Activated CD4-positive, alpha-beta T cell treated with anti-CD3 and anti-CD28 coated beads for 4 hours (primary cell): ENCODE measurements around the gene LBH.

Experiments
- DNase-seq, 2 donors: peaks; one replicate each; pipeline ENCODE4 v3.0.0-alpha.2; 2020

LBH gene

DNA sequence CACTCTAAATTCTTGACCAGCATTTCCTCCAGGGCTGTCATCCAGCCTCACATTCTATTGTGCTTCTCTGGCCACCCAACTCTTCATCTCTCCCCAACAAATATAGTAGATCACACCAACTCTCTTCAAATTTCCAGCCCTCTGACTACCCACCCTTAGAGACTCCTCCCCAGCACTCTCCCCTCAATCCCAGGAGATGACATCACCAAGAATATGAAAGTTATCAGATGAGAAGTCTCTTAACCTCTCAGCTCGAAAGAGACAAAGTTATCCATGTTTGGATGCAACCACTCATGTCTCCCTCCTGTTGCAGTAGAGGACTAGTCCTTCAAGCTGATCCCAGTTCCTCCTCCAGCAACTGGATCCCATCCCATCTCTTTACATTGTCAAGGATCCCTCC is 47.1 kb downstream of the LBH start:
- no peak for DNase-seq

DNA sequence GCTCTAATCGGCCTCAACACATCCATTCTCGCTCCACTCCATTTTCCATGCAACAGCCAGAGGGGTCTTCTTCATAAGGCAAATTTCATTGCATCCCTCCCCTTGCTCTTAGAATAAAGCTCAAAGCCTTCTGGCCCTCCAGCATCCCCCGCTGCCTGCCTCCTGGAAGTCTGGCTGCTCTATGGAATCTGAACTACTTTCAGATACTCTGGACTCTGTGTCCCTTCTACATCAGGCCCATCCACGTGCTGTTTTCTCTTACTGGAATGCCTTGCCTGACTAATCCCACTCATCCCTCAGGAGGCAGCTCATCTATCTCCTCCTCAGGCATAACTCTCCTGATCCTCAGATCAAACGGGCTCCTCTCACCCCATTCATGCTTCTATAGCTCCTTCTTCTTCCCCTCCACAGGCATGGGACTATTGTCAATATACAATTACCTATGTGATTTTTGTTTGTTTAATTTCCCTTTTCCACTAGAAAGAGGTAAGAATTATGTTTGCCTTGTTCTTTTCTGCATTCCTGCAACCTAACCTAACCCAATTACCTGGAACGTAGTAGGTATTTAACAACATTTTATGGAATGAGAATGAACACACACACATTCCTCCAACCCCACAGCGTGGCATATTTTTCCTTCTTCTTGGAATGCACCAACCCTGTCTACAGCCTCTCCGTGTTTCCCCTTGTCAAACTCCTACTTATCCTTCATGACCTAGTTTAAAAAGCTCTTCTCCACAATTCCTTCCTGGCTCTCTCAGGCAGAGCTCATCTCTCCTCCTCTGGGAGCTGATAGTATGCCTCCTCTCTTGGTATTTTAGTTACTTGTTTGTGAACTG is 49.5 kb downstream of the LBH start:
- DNase-seq, result no peak

DNA sequence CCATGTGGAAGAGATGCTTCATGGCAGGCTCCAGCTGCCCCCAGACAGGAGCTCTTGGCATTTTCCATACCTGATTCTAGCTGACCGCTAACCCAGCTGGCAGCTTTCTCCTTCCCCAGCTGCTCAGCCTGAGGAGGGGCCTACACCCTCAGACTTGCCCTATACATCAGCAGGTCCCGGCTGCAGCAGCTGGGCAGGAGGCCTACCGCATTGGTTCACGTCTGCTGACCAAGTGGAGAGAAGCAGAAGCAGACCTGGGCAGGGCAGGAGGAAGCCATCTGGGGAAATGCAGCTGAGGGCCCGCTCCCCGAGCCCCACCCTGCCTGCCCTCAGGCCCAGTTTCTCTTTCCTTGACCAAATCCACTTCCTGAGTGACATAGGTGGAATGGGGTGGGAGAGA is 50.7 kb downstream of the LBH start:
- no peak for DNase-seq

DNA sequence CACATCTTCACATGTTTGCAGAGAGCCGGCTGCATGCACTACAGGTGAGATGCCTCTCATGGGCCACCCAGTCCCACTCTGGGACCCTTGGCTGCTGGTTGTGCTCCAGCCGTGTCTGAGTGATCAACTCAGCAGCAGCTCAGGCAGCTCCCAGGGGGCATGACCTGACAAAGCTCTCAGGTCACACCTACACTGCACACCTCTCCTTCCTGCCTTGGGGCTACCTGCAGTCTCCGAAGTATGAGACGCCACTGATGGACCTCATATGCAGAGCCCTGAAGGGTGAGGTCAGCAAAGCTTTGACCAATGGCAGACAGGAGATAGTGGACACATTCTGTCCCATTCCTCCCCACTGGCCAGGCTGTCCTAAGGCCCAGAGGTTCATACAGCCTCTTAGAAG is 51.4 kb downstream of the LBH start:
- no peak for DNase-seq

DNA sequence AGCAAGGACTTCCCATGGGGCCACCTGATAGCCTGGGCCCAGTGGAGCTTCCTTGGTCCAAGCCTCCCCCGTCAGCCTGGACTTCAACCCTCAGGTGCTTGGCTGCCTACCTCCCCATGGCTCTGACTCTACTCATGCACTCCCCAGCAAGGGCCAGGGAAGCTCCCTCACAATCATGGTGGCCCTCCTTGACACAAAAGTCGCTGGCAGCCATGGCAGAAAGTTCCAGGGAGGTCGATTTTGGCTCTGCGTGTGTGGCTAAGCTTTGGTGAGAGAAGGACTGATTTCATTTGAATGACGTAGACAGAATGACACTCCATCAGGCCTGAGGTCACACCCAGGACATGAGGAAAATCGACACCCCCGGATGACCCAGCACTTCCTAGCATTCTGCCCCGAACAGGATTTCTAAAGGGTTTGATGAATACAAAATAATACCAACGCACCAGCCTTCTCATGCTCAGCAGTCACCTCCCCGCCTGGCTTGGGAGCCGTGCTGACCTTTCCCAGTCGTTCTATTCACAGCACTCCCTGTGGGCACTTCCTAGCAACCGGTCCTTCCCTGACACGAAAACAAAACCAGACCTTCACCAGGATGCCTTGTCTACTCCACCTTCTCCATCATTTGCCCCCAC is 52.7 kb downstream of the LBH start:
- no peak for DNase-seq

DNA sequence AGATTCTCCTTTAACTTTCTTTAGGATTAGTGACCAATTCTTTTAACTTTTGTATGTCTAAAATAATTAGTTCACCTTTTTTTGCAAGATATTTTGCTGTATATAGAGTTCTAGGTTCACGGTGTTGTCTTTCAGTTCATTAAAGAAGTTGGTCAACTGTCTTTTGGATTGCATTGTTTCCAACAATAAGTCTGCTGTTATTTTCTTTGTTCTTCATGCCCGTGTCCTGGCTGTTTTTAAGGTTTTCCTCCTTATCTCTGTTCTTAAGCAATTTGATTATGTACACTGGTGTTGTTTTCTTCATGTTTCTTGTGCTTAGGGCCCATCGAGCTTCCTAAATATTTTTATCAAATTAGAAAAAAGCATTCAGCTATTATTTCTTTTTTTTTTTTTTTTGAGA is 54.4 kb downstream of the LBH start:
- DNase-seq, result no peak

DNA sequence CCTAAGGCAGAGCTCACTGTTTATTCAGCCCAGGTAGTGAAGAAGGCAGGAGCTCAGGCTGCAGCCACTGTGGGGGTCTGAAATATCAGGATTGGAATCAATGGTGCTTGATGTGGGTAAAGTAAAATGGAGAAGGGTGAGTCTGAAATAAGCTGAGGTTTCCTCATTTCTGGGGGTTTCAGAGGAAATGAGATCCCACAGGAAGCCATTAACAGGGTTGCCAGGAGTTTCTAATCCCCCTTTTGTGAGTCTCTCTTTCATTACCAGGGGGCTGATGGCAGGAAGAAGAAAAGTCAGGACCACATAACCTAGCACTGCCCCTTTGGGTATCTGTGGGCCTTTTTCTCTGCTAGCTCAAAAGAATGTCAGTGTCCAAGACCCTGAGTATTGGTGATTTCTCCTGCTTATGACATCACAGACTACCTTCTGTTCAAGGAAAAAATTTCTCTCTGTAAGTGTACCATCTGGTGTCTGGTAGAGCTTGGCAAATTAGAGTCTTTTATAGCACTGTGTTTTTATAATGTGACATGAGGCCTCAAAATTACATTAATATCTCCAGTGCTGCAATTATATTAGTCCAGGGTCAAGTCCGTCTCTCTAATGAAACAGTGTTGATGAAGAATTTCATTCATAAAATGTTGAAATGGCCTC is 56.0 kb downstream of the LBH start:
- DNase-seq, result no peak

DNA sequence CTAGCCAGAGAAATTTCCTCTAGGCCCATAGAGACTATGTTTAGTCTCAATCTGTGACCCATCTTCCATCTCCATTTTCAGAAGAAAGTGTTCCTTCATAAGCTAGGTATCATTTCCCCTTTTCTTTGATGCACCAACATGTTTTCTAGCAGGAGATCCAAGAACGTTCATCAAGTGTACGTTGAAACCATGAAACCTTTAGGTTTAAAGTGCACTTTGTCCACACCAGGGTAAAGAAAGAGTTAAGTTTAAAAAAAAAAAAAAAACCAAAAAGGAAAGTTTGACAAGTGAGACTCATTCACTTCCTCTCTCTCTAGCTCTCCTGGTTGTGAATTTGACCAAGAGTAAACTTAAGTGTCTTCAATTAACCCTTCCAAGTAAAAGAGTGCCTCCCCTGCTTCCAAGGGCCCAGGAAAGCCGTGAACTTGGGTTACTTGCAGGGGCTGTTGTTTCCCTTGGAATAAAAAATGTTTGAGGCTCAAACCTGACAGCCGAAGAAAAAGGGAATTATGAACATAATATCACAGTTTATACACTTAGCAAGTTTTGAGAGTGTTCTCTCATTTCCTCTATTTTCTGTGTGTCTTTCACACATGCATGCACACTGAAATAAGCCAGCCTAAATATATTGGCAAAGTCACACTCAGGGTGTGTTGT is 56.7 kb downstream of the LBH start:
- no peak for DNase-seq

DNA sequence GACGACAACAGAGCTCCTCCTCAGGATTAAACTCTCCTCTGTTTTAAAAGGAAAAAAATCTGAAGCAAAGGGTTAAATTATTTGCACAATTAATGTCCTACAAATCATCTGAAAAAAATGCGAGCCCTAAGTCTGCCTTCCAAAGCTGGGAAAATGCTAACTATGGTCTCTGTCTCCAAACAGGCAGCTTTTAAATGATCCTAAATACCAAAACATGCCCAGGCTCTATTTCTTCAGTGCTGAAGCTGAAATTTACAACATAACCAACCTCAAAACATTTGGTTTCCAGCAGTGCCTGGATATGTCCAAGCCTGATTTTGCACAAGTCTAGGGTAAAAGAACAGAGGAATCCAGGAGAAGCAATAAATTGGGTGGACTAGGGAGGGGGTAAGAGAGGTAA is 57.2 kb downstream of the LBH start:
- DNase-seq, result no peak

DNA sequence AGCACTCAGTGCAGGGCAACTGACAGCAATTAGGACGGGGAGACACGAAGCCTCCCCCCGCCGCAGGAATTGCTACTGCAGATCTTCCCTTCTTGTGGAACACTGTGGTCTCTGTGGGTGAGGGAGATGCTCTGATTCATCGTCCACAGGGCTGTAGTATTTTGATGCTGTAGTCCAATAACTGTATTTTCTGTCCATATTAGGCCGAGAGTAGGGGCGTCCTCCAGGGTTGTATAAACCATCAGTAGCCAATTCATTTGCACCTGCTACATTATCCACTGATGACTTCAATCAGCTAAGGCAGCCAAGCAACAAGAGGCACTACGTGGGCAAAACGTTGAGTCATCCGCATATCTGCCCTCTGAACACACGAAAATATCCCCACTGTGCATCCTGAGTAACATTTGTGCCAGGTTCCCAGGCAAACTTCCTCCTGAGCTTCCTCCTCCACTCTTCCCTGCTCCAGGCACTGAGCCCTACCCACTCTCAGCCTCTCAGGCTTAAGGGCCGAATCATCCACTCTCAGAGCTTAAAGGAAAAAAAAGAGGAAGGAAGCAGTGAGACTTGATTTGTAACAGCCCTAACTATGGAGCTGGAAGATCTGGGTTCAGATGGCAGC is 62.1 kb downstream of the LBH start:
- no peak for DNase-seq

DNA sequence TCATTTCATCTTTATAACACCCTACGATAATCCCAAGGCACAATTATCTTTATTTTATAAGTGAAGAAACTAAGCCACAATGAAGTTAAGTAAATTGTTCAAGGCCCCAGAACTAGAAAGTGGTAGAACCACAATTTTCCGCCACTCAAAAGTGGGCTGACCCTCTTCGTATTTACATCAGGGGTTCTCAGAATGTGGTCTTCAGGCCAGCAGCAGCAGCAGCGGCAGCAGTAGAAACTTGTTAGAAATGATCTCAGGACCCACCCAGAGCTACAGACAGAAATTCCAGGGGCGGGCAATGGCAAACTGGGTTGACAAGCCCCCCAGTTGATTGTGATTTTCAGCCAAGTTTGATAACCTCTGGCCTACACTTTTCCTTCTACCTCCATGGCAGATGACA is 62.8 kb downstream of the LBH start:
- no peak for DNase-seq

DNA sequence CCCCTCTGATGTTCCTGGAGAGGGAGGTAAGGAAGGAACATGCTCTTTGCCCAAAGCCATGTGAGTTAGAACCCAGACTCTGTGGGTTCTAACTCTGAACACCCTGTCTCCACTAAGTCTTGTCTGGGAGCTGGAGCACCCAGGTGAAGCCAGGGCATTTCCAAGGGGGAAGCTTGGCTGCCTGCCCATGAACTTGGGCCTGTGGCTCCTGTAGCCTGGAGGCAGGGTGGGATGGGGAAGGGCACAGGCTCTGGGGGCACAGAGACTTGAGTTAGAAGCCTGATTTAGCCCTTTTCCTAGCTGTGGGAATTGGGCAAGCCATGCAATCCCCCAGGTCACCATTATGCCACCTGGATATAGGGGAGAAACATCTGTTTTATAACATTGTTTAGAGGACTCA is 65.2 kb downstream of the LBH start:
- no peak for DNase-seq

DNA sequence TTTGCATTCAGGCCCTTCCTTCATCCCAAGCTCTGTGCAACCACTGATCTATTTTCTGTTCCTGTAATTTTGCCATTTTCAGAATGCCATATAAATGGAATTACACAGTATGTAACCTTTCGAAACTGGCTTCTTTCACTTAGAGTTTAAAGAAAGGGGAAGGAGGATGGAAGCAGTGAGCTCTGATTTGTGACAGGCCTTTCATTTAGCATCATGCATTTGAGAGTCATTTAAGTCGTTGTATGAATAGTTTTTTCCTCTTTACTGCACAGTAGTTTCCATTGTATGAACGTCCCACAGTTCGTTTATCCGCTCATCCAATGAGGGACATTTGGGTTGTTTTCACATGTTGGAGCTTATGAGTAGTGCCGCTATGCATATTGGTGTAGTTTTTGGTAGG is 67.0 kb downstream of the LBH start:
- no peak for DNase-seq

DNA sequence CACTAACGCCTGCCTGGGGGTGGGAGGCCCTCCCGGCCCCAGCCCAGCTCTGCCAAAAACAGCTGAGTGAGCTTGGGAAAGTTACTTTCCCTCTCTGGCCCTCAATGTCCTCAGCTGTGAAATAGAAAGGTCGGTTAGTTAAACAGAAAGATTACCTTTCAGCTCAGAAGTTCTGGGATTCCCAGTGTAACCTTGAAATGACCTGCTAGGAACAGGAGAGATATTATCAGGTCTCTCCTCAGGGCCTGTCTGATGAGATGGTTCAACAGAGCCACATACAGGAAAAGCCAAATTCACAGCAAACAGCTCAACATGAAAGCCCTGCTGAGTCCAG is 68.8 kb downstream of the LBH start:
- no peak for DNase-seq

DNA sequence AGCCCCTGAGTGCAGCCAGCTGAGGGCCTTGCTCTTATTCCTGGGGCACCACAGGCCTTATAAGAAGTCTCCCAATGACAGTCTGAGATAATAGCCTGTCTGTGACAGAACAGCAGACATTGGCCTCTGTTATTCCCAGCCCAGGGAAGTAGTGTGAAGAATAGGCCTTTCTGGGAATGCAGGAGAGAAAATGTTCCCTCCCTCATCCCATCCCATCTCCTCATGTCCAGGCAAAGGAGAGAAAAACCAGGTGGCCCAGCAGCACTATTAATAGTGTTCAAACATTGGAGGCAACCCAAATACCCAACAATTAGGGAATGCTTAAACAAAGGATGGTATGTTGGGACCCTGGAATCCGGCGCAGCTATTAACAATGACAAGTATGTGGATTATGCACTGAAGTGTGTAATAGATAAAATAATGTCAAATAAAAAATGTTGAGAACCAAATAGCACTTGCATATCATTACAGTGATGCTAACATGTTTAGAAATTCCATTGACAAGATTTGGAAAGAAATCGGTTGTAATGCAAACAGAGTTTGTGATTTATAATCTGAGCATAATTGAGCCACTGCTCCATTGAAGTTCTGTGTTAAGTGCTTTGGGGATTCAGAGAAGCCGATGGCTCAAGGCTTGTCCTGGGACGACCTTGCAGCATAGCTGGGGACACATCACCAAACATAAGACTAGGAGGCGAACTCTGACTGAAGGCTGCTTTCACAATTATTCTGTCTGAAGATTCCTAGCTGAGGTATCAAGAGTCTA is 69.3 kb downstream of the LBH start:
- DNase-seq, result no peak

DNA sequence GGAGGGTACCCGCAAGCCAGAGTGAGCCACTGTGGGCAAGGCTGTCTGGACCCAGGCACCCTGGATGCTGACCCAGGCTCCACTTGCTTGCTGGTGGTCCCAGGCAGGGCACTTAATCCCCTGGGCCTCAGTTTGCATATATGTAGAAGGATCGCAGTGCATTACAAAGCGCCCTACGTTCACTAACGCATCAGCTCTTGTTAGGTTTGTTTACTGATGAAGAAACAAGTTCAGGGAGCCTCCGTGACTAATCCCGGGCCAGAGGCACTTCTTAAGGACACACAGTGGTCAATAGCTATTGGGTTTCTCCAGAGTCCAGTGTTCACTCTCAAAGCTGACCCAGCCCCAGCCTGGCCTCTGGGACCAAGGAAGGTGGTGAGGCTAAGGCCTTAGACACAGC is 70.2 kb downstream of the LBH start:
- DNase-seq, result no peak

DNA sequence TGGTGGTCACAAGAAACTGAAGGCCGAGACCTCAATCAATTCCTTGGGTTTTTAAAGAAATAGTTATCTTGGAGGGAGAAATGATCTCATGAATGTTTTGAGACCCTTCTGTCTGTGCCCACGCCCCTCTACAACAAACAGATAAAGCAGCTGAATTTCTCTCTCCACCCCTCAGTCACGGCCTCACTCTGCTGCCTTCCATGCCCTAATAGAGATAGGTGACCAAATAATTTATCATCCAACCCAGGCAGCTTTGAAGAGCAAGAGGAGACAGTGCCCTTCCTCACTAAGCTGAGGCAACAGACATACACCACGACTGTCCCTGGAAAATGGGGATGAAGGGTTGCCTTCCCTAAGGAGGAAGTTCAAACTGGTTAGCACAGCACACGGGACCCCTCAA is 71.2 kb downstream of the LBH start:
- DNase-seq, result no peak

DNA sequence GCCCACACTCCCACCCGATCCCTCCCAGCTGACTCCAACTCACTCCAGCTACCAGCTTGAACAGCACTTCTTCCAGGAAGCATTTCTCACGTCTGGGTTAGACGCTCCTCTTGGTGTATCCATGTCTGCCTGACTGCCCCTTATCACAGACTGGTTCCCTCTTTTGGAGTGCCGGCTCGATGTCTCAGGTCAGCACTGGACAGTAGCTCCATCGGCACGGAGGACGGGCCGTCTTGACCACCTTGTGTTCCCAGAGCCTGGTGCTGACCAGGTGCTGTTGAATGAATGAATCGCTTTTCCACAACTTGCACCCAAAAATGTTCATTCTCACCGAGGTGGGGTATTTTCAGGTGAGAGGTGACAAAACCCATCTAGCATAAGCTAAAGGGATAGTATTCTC is 71.8 kb downstream of the LBH start:
- DNase-seq, result no peak

DNA sequence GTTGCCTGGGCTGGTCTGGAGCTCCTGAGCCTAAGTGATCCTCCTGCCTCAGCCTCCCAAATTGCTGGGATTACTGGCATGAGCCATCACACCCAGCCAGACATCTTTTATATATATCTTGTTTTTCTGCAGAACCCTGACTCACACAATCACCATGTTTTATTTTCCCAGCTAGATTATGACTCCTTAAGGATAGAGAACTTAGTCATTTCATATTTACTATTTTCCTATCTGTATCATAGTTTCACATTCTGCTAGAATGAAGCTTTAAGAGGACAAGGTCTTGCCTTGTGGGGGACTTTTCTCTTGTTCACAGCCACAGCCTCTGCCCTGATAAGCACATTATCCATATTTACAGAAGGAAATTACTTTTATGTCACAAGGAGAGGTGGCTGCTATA is 73.9 kb downstream of the LBH start:
- no peak for DNase-seq

DNA sequence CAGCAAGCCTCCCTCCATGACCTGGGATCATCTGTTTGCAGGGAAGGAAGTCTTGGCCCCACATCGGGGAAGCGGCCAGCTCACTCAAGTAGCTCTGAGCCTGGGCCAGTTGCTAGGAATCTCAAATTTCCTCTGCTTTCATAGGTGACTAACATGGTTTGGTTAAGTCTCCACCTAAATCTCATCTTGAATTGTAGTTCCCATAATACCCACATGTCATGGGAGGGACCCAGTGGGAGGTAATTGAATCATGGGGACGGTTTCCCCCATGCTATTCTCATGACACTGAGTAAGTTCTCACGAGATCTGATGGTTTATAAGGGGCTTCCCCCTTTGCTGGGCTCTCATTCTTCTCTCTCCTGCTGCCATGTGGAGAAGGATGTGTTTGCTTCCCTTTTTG is 75.2 kb downstream of the LBH start:
- no peak for DNase-seq

DNA sequence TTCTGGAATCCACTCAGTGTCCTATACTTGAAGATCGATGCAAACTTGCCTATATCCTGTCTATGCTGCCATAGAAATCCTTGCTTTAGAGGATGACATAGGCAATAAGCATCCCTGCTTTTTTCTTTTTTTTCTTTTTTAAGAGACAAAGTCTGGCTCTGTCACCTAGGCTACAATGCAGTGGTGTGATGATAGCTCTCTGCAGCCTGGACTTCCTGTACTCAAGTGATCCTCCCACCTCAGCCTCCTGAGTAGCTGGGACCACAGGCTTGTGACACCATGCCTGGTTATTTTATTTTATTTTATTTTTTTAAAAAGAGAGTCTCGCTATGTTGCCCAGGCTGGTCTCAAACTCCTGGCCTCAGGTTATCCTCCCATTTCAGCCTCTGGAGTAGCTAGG is 76.9 kb downstream of the LBH start:
- no peak for DNase-seq
